Measurements from ENCODE around the gene TMEM128.

DNA sequence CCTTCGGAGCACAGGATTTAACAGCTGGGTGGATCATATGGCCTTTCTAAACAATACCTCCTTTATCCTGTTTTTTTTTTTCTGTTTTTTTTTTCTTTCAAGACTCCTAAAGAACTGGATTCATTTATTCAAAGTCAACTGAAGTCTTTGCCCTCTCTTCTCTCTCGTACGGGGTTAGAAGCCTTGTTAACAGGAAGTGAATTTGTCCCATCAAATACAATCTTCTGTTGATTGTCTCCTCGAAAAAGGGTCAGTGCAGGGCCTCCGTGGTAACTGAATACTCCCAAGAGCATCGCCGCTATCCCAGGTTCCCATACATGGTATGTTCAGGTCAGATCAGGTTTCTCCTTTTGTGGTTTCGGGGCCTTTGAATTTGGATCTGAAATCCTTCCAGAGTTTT is 1.8 kb upstream of the TMEM128 start:
- TF ChIP-seq, protein P1, sequence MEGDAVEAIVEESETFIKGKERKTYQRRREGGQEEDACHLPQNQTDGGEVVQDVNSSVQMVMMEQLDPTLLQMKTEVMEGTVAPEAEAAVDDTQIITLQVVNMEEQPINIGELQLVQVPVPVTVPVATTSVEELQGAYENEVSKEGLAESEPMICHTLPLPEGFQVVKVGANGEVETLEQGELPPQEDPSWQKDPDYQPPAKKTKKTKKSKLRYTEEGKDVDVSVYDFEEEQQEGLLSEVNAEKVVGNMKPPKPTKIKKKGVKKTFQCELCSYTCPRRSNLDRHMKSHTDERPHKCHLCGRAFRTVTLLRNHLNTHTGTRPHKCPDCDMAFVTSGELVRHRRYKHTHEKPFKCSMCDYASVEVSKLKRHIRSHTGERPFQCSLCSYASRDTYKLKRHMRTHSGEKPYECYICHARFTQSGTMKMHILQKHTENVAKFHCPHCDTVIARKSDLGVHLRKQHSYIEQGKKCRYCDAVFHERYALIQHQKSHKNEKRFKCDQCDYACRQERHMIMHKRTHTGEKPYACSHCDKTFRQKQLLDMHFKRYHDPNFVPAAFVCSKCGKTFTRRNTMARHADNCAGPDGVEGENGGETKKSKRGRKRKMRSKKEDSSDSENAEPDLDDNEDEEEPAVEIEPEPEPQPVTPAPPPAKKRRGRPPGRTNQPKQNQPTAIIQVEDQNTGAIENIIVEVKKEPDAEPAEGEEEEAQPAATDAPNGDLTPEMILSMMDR (IDR thresholded peaks at IDR 0.05; ENCODE audit: poor library complexity): no peak
- TF ChIP-seq EZH2 (IDR thresholded peaks at IDR 0.05; ENCODE audit: borderline replicate concordance): no peak
